HepG2 (cell line): Measurements from ENCODE around the gene FGFR4. TPM values are rescaled to one million over a fixed set of nuclear protein-coding genes. Genes with fewer than 3 reads are reported as not detected.

Experiments used
- AHR ChIP-seq: IDR thresholded peaks from 2 replicates; pipeline ENCODE4 v1.6.1; 2018; ENCODE audit warnings: missing genetic modification reagents, missing compliant biosample characterization
- EP300 ChIP-seq, 3 experiments: sonication (generic) in 1 of 3; formaldehyde crosslinking in 1 of 3; IDR thresholded peaks; 2 replicates each; pipeline versions ENCODE4 v1.5.1 to v1.6.1; 2011 to 2020; ENCODE audit warnings: low read depth in 2 of 3, low read length in 2 of 3, borderline replicate concordance in 1 of 3, improper control_type of control experiment in 1 of 3, mild to moderate bottlenecking in 1 of 3, missing genetic modification reagents in 1 of 3, moderate library complexity in 1 of 3
- FOXJ3 ChIP-seq: sonication (generic); formaldehyde crosslinking; IDR thresholded peaks from 2 replicates; pipeline ENCODE4 v1.4.0; 2020; ENCODE audit warnings: missing genetic modification reagents, mild to moderate bottlenecking, borderline replicate concordance
- GZF1 ChIP-seq: sonication (generic); formaldehyde crosslinking; IDR thresholded peaks from 2 replicates; pipeline ENCODE4 v1.5.1; 2020; ENCODE audit warnings: mild to moderate bottlenecking, missing genetic modification reagents
- STAT5B ChIP-seq: sonication (generic); formaldehyde crosslinking; IDR thresholded peaks from 2 replicates; pipeline ENCODE4 v1.4.0; 2020; ENCODE audit warnings: missing genetic modification reagents
- TRIM24 ChIP-seq: sonication (generic); formaldehyde crosslinking; IDR thresholded peaks from 2 replicates; pipeline ENCODE4 v1.8.0; 2022; ENCODE audit warnings: mild to moderate bottlenecking, missing genetic modification reagents
- ZNF224 ChIP-seq: sonication (generic); formaldehyde crosslinking; IDR thresholded peaks from 2 replicates; pipeline ENCODE4 v1.5.0; 2020; ENCODE audit warnings: mild to moderate bottlenecking, missing genetic modification reagents
- ZNF446 ChIP-seq: sonication (generic); formaldehyde crosslinking; IDR thresholded peaks from 2 replicates; pipeline ENCODE4 v1.5.0; 2020; ENCODE audit warnings: mild to moderate bottlenecking, missing genetic modification reagents
- ZNF766 ChIP-seq: sonication (generic); formaldehyde crosslinking; IDR thresholded peaks from 2 replicates; pipeline ENCODE4 v1.5.0; 2020; ENCODE audit warnings: missing genetic modification reagents, borderline replicate concordance
- ZNF839 ChIP-seq: sonication (generic); formaldehyde crosslinking; IDR thresholded peaks from 2 replicates; pipeline ENCODE4 v1.4.0; 2020; ENCODE audit warnings: missing genetic modification reagents, mild to moderate bottlenecking, borderline replicate concordance
- polyA plus RNA-seq, 8 experiments: library from polyadenylated mRNA; depleted of rRNA in 3 of 8; stranded (reverse) in 7 of 8; unstranded in 1 of 8; fragments of >200 nt; fragmentation: Illumina TruSeq in 4 of 8; extraction: Trizol in 4 of 8; gene quantifications; 2 replicates each; pipeline versions ENCODE4 v1.2.1 to v1.2.3, GENCODE V29; 2011 to 2016; ENCODE audit warnings: low read depth in 4 of 8, missing spikeins in 1 of 8, mixed read lengths in 1 of 8; ENCODE audit not compliant: insufficient read depth in 1 of 8
- total RNA-seq, 5 experiments: library from RNA; depleted of rRNA; stranded (reverse); fragments of >200 nt; fragmentation: Illumina TruSeq; extraction: Trizol; gene quantifications; 2 replicates each; pipeline ENCODE4 v1.2.3, GENCODE V29; 2016; ENCODE audit warnings: low read depth in 1 of 5
- TF ChIP-seq, protein P1 (sequence below): sonication (generic); formaldehyde crosslinking; IDR thresholded peaks from 2 replicates; pipeline ENCODE4 v1.5.1; 2020; ENCODE audit warnings: mild to moderate bottlenecking, missing genetic modification reagents, borderline replicate concordance
- TF ChIP-seq, protein P2 (sequence below): sonication (generic); formaldehyde crosslinking; IDR thresholded peaks from 2 replicates; pipeline ENCODE4 v1.8.1; 2022; ENCODE audit warnings: mild to moderate bottlenecking, missing genetic modification reagents
- TF ChIP-seq, protein P3 (sequence below): sonication (generic); formaldehyde crosslinking; IDR thresholded peaks from 2 replicates; pipeline ENCODE4 v1.4.0; 2020; ENCODE audit warnings: mild to moderate bottlenecking, low read depth, missing genetic modification reagents
- TF ChIP-seq, protein P4 (sequence below): sonication (generic); formaldehyde crosslinking; IDR thresholded peaks from 2 replicates; pipeline ENCODE4 v1.9.0; 2021; ENCODE audit warnings: missing genetic modification reagents, borderline replicate concordance

The FGFR4 gene
- total and polyA plus RNA-seq, 2 of the 13 experiments (the other 11 are each of a cell fraction or from before 2014, with no cell fraction given): 129 to 219 TPM

DNA sequence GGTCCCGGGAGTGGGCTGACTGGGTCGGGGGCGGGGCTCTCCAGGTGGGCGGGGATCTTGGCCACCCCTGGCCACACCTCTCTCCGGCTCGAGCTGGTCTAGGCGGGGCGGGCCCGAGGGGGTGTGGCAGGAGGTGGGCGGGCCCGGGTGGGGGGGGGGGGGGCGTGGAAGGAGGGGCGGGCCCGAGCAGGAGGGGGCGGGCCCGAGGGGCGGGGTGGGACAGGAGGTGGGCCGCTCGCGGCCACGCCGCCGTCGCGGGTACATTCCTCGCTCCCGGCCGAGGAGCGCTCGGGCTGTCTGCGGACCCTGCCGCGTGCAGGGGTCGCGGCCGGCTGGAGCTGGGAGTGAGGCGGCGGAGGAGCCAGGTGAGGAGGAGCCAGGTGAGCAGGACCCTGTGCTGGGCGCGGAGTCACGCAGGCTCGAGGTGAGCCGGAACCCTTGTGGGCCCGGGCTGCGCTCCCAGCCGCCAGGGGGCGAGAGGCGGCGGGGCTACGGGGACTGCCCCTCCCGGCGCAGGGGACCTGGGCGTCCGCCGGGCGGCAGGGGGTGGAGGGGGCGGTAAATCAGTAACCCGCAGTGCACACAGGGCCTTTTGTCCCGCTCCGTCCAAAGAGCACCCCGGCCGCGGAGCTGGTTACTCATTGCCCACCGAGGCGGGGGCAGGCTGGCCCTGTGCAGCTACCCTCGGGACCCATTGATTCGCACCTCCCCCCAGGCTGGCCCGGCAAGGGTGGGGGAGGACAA lies at the start of gene FGFR4 (continued):
- TF ChIP-seq, protein P1, sequence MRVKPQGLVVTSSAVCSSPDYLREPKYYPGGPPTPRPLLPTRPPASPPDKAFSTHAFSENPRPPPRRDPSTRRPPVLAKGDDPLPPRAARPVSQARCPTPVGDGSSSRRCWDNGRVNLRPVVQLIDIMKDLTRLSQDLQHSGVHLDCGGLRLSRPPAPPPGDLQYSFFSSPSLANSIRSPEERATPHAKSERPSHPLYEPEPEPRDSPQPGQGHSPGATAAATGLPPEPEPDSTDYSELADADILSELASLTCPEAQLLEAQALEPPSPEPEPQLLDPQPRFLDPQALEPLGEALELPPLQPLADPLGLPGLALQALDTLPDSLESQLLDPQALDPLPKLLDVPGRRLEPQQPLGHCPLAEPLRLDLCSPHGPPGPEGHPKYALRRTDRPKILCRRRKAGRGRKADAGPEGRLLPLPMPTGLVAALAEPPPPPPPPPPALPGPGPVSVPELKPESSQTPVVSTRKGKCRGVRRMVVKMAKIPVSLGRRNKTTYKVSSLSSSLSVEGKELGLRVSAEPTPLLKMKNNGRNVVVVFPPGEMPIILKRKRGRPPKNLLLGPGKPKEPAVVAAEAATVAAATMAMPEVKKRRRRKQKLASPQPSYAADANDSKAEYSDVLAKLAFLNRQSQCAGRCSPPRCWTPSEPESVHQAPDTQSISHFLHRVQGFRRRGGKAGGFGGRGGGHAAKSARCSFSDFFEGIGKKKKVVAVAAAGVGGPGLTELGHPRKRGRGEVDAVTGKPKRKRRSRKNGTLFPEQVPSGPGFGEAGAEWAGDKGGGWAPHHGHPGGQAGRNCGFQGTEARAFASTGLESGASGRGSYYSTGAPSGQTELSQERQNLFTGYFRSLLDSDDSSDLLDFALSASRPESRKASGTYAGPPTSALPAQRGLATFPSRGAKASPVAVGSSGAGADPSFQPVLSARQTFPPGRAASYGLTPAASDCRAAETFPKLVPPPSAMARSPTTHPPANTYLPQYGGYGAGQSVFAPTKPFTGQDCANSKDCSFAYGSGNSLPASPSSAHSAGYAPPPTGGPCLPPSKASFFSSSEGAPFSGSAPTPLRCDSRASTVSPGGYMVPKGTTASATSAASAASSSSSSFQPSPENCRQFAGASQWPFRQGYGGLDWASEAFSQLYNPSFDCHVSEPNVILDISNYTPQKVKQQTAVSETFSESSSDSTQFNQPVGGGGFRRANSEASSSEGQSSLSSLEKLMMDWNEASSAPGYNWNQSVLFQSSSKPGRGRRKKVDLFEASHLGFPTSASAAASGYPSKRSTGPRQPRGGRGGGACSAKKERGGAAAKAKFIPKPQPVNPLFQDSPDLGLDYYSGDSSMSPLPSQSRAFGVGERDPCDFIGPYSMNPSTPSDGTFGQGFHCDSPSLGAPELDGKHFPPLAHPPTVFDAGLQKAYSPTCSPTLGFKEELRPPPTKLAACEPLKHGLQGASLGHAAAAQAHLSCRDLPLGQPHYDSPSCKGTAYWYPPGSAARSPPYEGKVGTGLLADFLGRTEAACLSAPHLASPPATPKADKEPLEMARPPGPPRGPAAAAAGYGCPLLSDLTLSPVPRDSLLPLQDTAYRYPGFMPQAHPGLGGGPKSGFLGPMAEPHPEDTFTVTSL (CRISPR knock-in tag): peak; percentile 57; the same call in 1 of the 2 replicates
- 0 out of 2 replicates have a peak, but pooled peaks have one; percentile 92 for TF ChIP-seq ZNF224 (CRISPR knock-in tag)
- TF ChIP-seq ZNF766 (CRISPR knock-in tag): peak; percentile 67; the same call in 1 of the 2 replicates
- no peak for TF ChIP-seq FOXJ3 (CRISPR knock-in tag)
- peak; percentile 83 to 90; a peak in 2 of 4 replicates for TF ChIP-seq EP300 (IDR thresholded peaks at IDR 0.05; ENCODE audit: low read depth in 2 of 2, low read length in 2 of 2)
- peak; percentile 76; the same call in 1 of the 2 replicates for TF ChIP-seq EP300 (CRISPR knock-in tag; IDR thresholded peaks at IDR 0.05; ENCODE audit: borderline replicate concordance)
- TF ChIP-seq AHR (CRISPR knock-in tag): peak; percentile 52; the same call in 1 of the 2 replicates
- TF ChIP-seq ZNF839: 0 out of 2 replicates have a peak, but pooled peaks have one; percentile 35
- TF ChIP-seq, protein P2, sequence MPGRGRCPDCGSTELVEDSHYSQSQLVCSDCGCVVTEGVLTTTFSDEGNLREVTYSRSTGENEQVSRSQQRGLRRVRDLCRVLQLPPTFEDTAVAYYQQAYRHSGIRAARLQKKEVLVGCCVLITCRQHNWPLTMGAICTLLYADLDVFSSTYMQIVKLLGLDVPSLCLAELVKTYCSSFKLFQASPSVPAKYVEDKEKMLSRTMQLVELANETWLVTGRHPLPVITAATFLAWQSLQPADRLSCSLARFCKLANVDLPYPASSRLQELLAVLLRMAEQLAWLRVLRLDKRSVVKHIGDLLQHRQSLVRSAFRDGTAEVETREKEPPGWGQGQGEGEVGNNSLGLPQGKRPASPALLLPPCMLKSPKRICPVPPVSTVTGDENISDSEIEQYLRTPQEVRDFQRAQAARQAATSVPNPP (CRISPR knock-in tag): peak; percentile 36; the same call in 1 of the 2 replicates
- TF ChIP-seq ZNF446: peak; percentile 83; the same call in 1 of the 2 replicates
- TF ChIP-seq, protein P3, sequence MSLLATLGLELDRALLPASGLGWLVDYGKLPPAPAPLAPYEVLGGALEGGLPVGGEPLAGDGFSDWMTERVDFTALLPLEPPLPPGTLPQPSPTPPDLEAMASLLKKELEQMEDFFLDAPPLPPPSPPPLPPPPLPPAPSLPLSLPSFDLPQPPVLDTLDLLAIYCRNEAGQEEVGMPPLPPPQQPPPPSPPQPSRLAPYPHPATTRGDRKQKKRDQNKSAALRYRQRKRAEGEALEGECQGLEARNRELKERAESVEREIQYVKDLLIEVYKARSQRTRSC: no peak
- TF ChIP-seq STAT5B (CRISPR knock-in tag): no peak
- peak; percentile 54; the same call in 1 of the 2 replicates for TF ChIP-seq TRIM24 (CRISPR knock-in tag)
- no peak for TF ChIP-seq GZF1 (CRISPR knock-in tag)
- TF ChIP-seq, protein P4, sequence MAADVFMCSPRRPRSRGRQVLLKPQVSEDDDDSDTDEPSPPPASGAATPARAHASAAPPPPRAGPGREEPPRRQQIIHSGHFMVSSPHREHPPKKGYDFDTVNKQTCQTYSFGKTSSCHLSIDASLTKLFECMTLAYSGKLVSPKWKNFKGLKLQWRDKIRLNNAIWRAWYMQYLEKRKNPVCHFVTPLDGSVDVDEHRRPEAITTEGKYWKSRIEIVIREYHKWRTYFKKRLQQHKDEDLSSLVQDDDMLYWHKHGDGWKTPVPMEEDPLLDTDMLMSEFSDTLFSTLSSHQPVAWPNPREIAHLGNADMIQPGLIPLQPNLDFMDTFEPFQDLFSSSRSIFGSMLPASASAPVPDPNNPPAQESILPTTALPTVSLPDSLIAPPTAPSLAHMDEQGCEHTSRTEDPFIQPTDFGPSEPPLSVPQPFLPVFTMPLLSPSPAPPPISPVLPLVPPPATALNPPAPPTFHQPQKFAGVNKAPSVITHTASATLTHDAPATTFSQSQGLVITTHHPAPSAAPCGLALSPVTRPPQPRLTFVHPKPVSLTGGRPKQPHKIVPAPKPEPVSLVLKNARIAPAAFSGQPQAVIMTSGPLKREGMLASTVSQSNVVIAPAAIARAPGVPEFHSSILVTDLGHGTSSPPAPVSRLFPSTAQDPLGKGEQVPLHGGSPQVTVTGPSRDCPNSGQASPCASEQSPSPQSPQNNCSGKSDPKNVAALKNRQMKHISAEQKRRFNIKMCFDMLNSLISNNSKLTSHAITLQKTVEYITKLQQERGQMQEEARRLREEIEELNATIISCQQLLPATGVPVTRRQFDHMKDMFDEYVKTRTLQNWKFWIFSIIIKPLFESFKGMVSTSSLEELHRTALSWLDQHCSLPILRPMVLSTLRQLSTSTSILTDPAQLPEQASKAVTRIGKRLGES (CRISPR knock-in tag): 0 out of 2 replicates have a peak, but pooled peaks have one; percentile 35
